H1 (cell line): ENCODE data around the gene MADD. TPM values are rescaled to one million over a fixed set of nuclear protein-coding genes. Genes with fewer than 3 reads are reported as not detected.

ENCODE experiments used
- YY1 ChIP-seq: IDR thresholded peaks from 2 replicates; pipeline ENCODE4 v1.6.1; 2011; ENCODE audit warnings: low read depth, mild to moderate bottlenecking, low read length
- polyA plus RNA-seq, 7 experiments: library from polyadenylated mRNA; depleted of rRNA in 3 of 7; stranded (reverse) in 5 of 7; unstranded in 2 of 7; fragments of >200 nt in 5 of 7; fragments of 200-250 nt in 2 of 7; gene quantifications; 1 replicate in 5 of 7; 2 replicates in 1 of 7; 4 replicates in 1 of 7; pipeline versions ENCODE4 v1.2.1 to v1.2.3, GENCODE V29; 2011 to 2013; ENCODE audit warnings: missing spikeins in 2 of 7, mixed read lengths in 2 of 7
- total RNA-seq: library from RNA; stranded (reverse); fragmentation: NEBNext Ultra II Directional; extraction: Animal tissue kit (Norgen Biotek cat#: 25700); gene quantifications from 2 replicates; pipeline ENCODE4 v1.2.1, GENCODE V29; 2021

MADD gene
- total and polyA plus RNA-seq, 2 of the 8 experiments (the other 6 are each of a cell fraction or from before 2014, with no cell fraction given): 32.5 to 45.4 TPM

DNA sequence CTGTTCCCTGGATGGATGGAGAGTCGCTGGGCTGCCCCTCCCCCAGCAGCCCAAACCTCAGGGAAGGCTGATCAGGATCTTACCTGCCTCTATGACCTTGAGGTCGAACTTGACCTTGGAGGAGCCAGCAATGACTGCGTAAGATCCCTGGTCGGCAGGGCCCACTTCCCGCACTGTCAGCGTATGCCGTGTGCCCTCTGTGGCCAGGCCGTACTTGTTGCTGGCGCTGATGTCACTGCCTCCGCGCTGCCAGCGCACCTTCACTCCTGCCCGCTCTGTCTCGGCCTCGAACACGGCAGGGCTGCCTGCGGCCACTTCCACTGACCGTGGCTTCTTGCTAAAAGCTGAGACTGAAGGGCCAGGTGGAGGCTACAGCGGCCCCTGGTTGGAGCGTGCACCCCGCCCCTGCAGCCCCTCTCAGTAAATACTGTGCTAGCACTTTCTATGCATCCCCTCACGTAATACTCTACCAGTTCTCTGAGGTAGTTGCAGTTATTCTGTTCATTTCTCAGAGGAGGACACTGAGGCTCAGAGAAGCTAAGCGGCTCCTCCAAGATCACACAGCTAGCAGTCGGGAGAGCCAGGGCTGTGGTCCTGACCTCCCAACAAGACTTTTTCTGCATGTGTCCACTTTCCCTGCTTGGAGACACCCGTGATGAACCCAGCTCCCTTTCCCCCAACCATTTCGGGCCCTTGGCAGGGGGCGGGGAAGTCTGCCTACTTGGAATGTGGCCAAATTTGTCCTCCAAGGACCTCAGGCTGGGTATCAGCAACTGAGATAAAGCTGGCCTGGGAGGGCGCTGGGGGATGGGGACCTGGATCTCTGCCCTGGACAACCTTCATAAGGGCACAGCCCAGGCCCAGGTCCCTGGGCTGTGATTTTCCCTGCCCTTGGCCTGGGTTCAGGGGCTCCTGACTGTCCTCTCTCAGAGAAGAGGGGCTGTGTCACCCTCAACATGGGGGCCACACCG lies 81.5 kb downstream of the MADD start (continued):
- no peak for TF ChIP-seq YY1
